ENCODE measurements around the gene ARID1B.

Gene ARID1B

GRCh38 chr6:156782691-156783320, 5.6 kb downstream of the ARID1B start:
- Histone ChIP-seq H3K4me1 (ENCODE audit: control insufficient read depth, insufficient read depth, low read length) (peaks cover 41% of the 10 kb centered on the region), H3K4me3 (ENCODE audit: low read length) (peak overlapping the region; percentile 88), H3K27me3 (replicated peaks; ENCODE audit: control insufficient read depth, insufficient read depth, low read length) (no peaks in the 10 kb centered on the region), H3K9me3 (ENCODE audit: control insufficient read depth, low read length) (no peaks in the 10 kb centered on the region), H3K36me3 (ENCODE audit: control insufficient read depth, insufficient read depth, low read length, severe bottlenecking) (no peaks in the 10 kb centered on the region), H3K9ac (ENCODE audit: low read length) (peak overlapping the region; percentile 89)
- peak; percentile 62 for DNase-seq (ENCODE audit: low read depth)

DNA sequence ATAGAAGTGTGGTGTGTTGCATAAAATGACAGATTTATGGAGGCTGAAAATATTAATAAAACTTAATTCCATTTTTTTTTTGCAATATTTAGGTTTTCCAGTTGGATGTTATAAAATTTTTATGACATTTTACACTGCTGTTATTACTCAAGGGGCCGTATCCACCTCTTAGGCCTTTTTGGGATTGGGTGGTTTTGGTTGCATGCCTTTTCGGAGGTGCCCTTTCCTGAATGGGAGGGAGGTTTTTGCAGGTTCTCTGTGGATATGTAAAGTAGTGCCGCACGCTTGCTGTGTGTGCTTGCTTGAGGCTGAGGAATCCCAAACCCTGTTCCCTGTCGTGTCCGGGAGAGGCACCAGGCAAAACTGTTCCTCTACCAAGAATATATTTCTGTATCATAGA, 6.8 kb downstream of the ARID1B start:
- Histone ChIP-seq H3K9ac (ENCODE audit: low read length) (peak overlapping the region; percentile 89), H3K4me3 (ENCODE audit: low read length) (peak overlapping the region; percentile 88), H3K27me3 (replicated peaks; ENCODE audit: control insufficient read depth, insufficient read depth, low read length) (no peaks in the 10 kb centered on the region), H3K9me3 (ENCODE audit: control insufficient read depth, low read length) (no peaks in the 10 kb centered on the region), H3K36me3 (ENCODE audit: control insufficient read depth, insufficient read depth, low read length, severe bottlenecking) (no peaks in the 10 kb centered on the region), H3K4me1 (ENCODE audit: control insufficient read depth, insufficient read depth, low read length) (peaks cover 41% of the 10 kb centered on the region)
- DNase-seq (ENCODE audit: low read depth), result no peak

DNA sequence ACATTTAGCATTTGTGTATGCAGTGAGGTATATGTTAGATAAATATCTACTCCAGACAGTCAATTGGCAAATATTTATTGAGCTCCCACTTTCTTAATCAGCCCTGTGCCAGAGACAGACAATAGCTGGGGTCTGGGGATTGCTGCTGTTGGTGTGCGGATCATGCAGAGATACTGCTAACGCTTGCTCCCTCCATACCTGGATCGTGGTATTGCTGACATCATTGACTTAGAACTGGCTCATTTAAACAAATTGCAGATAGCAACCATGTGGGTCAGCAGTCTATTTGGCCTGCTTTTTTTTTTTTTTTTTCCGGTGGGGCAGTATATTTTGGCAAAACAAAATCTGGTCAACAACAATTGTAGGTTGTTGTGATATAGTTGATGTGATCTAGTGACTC, 9.5 kb downstream of the ARID1B start:
- Histone ChIP-seq H3K4me1 (ENCODE audit: control insufficient read depth, insufficient read depth, low read length) (peaks cover 45% of the 10 kb centered on the region), H3K9ac (ENCODE audit: low read length) (no peak overlapping the region), H3K36me3 (ENCODE audit: control insufficient read depth, insufficient read depth, low read length, severe bottlenecking) (no peaks in the 10 kb centered on the region), H3K9me3 (ENCODE audit: control insufficient read depth, low read length) (no peaks in the 10 kb centered on the region), H3K4me3 (ENCODE audit: low read length) (no peak overlapping the region), H3K27me3 (replicated peaks; ENCODE audit: control insufficient read depth, insufficient read depth, low read length) (no peaks in the 10 kb centered on the region)
- no peak for DNase-seq (ENCODE audit: low read depth)

DNA sequence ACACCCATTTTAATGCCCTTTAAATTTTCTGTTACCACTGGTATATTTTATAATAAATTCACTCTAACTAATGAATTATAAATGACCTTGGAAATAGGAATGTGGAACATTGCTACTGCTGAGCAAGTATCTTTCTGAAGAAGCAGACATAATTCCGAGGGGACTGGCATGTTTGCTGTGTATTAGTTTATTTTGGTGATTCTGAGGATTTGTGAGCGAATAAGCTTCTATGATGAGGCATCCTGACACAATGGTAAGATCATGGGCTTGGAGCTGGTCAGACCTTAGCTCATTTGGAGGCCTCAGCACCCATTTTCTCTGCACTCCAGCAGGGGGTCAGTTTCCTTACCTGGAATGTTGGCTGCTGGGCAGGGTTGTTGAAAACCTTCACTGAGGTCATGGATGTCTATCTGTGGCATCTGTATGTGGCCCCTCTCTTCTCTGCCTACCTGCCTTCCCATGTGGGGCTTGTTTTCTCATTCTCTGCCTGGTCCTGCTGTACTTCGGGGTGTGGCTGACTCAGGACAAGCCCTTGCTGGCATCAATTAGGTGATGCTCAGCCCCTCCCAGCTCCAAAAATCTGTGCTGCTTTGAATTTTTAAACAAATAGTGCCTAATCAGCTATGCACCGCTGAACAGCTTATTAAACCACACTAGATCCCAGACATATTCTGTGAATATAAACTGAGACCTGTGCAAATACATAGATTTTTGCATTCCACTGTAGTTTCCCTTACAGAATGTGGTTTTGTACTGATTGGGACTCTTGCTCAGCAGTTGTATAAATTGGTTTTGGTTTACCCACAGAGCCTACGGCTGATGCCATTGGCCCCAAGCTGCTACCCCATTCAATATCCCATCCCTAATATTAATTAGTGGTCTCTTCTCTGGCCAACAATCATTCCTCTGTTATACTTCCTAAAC, 10.7 kb downstream of the ARID1B start:
- no peak overlapping the region for H3K9ac ChIP-seq (ENCODE audit: low read length)
- H3K27me3 ChIP-seq (replicated peaks; ENCODE audit: control insufficient read depth, insufficient read depth, low read length), result no peaks in the 10 kb centered on the region
- H3K36me3 ChIP-seq (ENCODE audit: control insufficient read depth, insufficient read depth, low read length, severe bottlenecking), result no peaks in the 10 kb centered on the region
- no peak overlapping the region for H3K4me3 ChIP-seq (ENCODE audit: low read length)
- H3K4me1 ChIP-seq (ENCODE audit: control insufficient read depth, insufficient read depth, low read length), result peaks cover 44% of the 10 kb centered on the region
- H3K9me3 ChIP-seq (ENCODE audit: control insufficient read depth, low read length), result no peaks in the 10 kb centered on the region
- no peak for DNase-seq (ENCODE audit: low read depth)

DNA sequence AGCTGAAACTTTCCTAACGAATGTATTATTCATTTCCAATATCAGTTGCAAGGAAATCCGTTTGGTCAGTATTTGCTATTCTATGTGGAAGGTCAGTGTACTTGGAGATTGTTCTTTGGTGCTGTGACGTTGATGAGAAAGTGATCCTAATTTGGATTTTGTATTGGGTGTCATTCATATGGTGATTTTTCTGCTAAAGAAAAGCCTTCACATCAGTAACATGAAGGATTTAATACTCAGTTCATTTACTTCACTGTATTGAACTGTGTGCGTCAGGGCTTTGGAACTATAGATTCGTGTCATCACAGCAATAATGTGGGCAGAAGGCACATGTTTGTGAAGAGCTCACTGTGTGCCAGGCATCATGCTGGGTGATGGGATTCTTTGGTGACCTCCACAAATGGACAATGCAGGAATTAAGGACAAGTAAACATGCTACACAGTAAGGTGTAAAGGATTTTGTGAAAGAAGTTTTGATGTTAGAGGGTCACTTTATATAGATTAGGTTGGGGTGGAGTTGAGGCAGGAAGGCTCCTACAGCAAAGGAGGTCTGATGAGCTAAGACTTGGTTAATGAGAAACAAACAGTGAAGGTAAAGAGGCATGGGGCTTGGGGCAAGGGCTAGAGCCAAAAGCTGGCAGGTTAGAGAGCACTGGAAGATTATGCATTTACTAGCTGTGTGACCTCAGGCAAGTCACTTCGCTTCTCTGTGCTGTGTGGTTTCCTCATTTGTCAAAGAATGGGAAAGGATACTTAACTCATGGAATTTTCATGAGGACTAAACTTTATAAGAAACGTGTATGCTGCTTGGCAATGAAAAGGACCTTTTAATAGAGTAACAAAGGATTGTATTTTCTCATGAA, 12.1 kb downstream of the ARID1B start:
- Histone ChIP-seq H3K27me3 (replicated peaks; ENCODE audit: control insufficient read depth, insufficient read depth, low read length) (no peaks in the 10 kb centered on the region), H3K4me3 (ENCODE audit: low read length) (no peak overlapping the region), H3K9ac (ENCODE audit: low read length) (no peak overlapping the region), H3K4me1 (ENCODE audit: control insufficient read depth, insufficient read depth, low read length) (peaks cover 29% of the 10 kb centered on the region), H3K36me3 (ENCODE audit: control insufficient read depth, insufficient read depth, low read length, severe bottlenecking) (no peaks in the 10 kb centered on the region), H3K9me3 (ENCODE audit: control insufficient read depth, low read length) (no peaks in the 10 kb centered on the region)
- no peak for DNase-seq (ENCODE audit: low read depth)

DNA sequence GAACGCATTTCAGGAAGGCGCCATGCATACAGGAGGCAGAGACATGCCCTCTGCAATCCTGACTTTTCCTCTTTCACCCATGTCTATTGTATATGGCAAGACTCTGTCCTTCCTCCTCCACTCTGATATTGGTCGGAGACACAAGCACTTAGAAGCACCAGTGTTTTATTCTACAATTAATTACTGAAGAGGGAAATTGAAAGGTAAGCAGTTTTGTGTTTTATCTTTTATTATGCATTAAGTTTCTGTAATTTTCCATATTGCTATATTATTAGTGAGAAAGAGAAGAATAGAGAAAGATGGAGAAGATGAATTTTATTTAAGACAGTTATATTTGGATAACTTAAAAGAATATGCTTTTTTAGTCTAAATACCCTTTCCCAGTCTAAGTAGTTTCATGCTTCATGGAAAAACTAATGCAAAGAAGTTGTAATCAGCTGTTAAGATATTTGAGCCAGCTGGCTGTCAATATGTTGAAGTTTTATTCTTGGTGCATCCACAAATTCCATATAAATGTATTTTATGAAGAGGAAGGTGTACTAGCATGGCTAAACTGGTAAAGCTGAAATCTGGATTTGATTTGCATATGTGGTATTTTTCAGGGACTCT, 13.6 kb downstream of the ARID1B start:
- Histone ChIP-seq H3K4me3 (ENCODE audit: low read length) (peak overlapping the region; percentile 68), H3K27me3 (replicated peaks; ENCODE audit: control insufficient read depth, insufficient read depth, low read length) (no peaks in the 10 kb centered on the region), H3K9ac (ENCODE audit: low read length) (no peak overlapping the region), H3K9me3 (ENCODE audit: control insufficient read depth, low read length) (no peaks in the 10 kb centered on the region), H3K4me1 (ENCODE audit: control insufficient read depth, insufficient read depth, low read length) (peaks cover 30% of the 10 kb centered on the region), H3K36me3 (ENCODE audit: control insufficient read depth, insufficient read depth, low read length, severe bottlenecking) (no peaks in the 10 kb centered on the region)
- no peak for DNase-seq (ENCODE audit: low read depth)

DNA sequence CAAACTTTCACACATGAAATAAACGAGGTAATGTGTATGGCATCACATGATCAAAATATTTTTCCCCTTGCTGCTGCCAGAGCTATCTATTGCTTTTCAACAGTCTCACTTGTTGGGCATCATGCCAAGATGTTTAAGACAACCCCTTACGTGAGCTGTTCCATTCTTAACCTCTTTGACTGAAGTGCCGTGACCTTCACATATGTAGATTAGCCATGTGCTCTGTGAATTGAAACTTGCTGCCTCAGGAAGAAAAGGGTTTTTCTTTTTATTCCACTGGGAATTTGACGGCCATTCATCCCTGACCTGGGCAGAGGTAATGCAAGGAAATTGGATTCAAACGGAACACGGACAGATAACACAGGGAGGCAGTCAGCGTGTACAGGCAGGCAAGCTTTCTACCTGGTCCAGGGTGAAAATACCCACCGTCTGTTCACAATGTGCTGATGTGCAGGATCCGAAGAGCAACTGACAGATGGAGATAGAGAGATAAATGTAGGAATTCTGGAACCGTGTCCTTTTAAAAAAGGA, 14.2 kb downstream of the ARID1B start:
- Histone ChIP-seq H3K27me3 (replicated peaks; ENCODE audit: control insufficient read depth, insufficient read depth, low read length) (no peaks in the 10 kb centered on the region), H3K4me1 (ENCODE audit: control insufficient read depth, insufficient read depth, low read length) (peaks cover 30% of the 10 kb centered on the region), H3K4me3 (ENCODE audit: low read length) (peak overlapping the region; percentile 68), H3K36me3 (ENCODE audit: control insufficient read depth, insufficient read depth, low read length, severe bottlenecking) (no peaks in the 10 kb centered on the region), H3K9ac (ENCODE audit: low read length) (no peak overlapping the region), H3K9me3 (ENCODE audit: control insufficient read depth, low read length) (no peaks in the 10 kb centered on the region)
- DNase-seq (ENCODE audit: low read depth), result peak; percentile 33

DNA sequence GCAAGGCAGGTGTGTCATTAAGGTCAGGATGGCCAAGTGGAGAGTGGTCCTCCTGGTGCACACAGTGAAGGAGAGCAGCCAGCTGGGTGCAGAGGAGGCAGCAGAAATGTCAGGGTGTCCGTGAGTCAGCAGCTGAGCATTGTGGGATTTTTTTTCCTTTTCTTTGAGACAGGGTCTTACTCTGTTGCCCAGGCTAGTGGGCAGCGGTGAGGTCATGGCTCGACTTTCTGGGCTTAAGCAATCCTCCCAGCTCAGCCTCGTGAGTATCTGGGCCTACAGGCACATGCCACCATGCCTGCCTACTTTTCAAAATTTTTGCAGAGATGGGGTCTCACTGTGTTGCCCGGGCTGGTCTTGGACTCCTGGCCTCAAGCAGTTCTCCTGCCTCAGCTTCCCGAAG, 16.0 kb downstream of the ARID1B start:
- DNase-seq (ENCODE audit: low read depth), result no peak
- Histone ChIP-seq H3K9me3 (ENCODE audit: control insufficient read depth, low read length) (no peaks in the 10 kb centered on the region), H3K27me3 (replicated peaks; ENCODE audit: control insufficient read depth, insufficient read depth, low read length) (no peaks in the 10 kb centered on the region), H3K4me1 (ENCODE audit: control insufficient read depth, insufficient read depth, low read length) (peaks cover 27% of the 10 kb centered on the region), H3K4me3 (ENCODE audit: low read length) (no peak overlapping the region), H3K36me3 (ENCODE audit: control insufficient read depth, insufficient read depth, low read length, severe bottlenecking) (no peaks in the 10 kb centered on the region), H3K9ac (ENCODE audit: low read length) (no peak overlapping the region)

- H3K9me3 ChIP-seq (ENCODE audit: control insufficient read depth, low read length), result no peaks in the 10 kb centered on the region
- DNase-seq (ENCODE audit: low read depth), result no peak
- H3K4me1 ChIP-seq (ENCODE audit: control insufficient read depth, insufficient read depth, low read length), result peaks cover 27% of the 10 kb centered on the region
- H3K27me3 ChIP-seq (replicated peaks; ENCODE audit: control insufficient read depth, insufficient read depth, low read length), result no peaks in the 10 kb centered on the region
- H3K4me3 ChIP-seq (ENCODE audit: low read length), result no peak overlapping the region
- no peaks in the 10 kb centered on the region for H3K36me3 ChIP-seq (ENCODE audit: control insufficient read depth, insufficient read depth, low read length, severe bottlenecking)
- H3K9ac ChIP-seq (ENCODE audit: low read length), result no peak overlapping the region
These were observed 17.6 kb downstream of the ARID1B start for GRCh38 chr6:156794546-156795354.

GRCh38 chr6:156795825-156796224, 18.6 kb downstream of the ARID1B start:
- H3K36me3 ChIP-seq (ENCODE audit: control insufficient read depth, insufficient read depth, low read length, severe bottlenecking), result no peaks in the 10 kb centered on the region
- H3K9me3 ChIP-seq (ENCODE audit: control insufficient read depth, low read length), result no peaks in the 10 kb centered on the region
- peaks cover 20% of the 10 kb centered on the region for H3K4me1 ChIP-seq (ENCODE audit: control insufficient read depth, insufficient read depth, low read length)
- H3K4me3 ChIP-seq (ENCODE audit: low read length), result peak overlapping the region; percentile 62
- peak overlapping the region; percentile 56 for H3K9ac ChIP-seq (ENCODE audit: low read length)
- no peaks in the 10 kb centered on the region for H3K27me3 ChIP-seq (replicated peaks; ENCODE audit: control insufficient read depth, insufficient read depth, low read length)
- DNase-seq (ENCODE audit: low read depth), result no peak
